LNCaP clone FGC (cell line): ENCODE measurements around the gene ENDOV.
A peak's percentile ranks its signal among the peaks of the same experiment; 100 is the strongest.

Experiments
- DNase-seq: peaks from one replicate; pipeline ENCODE4 v3.0.0-alpha.2; 2011; ENCODE audit warnings: low read depth
- H3K4me3 ChIP-seq: 2 replicates; pipeline ENCODE4 v1.5.1; 2011; ENCODE audit warnings: mild to moderate bottlenecking, low read depth, low read length, control low read depth
- CTCF ChIP-seq: IDR thresholded peaks from 2 replicates; pipeline ENCODE4 v1.5.1; 2012; ENCODE audit warnings: mild to moderate bottlenecking; ENCODE audit not compliant: control insufficient read depth, insufficient read depth; ENCODE audit errors: extremely low read depth

ENDOV gene

GRCh38 chr17:80414803-80415625 lies at the start of gene ENDOV:
Gene ENDOV, plus strand, starts transcription at chr17:80415167. Its CDS starts 28 bp downstream, at chr17:80415195.
- no peak for TF ChIP-seq CTCF
- DNase-seq: peak; percentile 80

GRCh38 chr17:80365983-80366382 lies 49.0 kb upstream of the ENDOV start:
- H3K4me3 ChIP-seq: no peak overlapping the region
- DNase-seq: no peak
- TF ChIP-seq CTCF: no peak

More at GRCh38 chr17:80414803-80415625, at the start of gene ENDOV:
- peak within 1 kb of the TSS; percentile 75 for H3K4me3 ChIP-seq

GRCh38 chr17:80367503-80367902 lies 47.5 kb upstream of the ENDOV start:
- no peak for DNase-seq
- TF ChIP-seq CTCF: no peak

GRCh38 chr17:80371196-80371595 lies 43.8 kb upstream of the ENDOV start:
- no peak for DNase-seq
- no peak overlapping the region for H3K4me3 ChIP-seq
- no peak for TF ChIP-seq CTCF

More at GRCh38 chr17:80367503-80367902, 47.5 kb upstream of the ENDOV start:
- no peak overlapping the region for H3K4me3 ChIP-seq

GRCh38 chr17:80372456-80372855 lies 42.5 kb upstream of the ENDOV start:
- no peak for TF ChIP-seq CTCF
- no peak overlapping the region for H3K4me3 ChIP-seq
- no peak for DNase-seq

- DNase-seq: no peak
- no peak for TF ChIP-seq CTCF
- H3K4me3 ChIP-seq: no peak overlapping the region
Observed at GRCh38 chr17:80372922-80373570, 41.9 kb upstream of the ENDOV start.
